ENCODE results near the gene ABI3BP.

Gene ABI3BP

GRCh38 chr3:100957261-100957986 is 35.8 kb downstream of the ABI3BP start:
- no peak for DNase-seq

GRCh38 chr3:100956276-100956675 is 36.9 kb downstream of the ABI3BP start:
- TF ChIP-seq CTCF (IDR thresholded peaks at IDR 0.05; ENCODE audit: low read length) (no peak), EZH2 (optimal IDR thresholded peaks at IDR 0.05; ENCODE audit: low read depth, low read length) (no peak), EZH2phosphoT487 (IDR thresholded peaks at IDR 0.05; ENCODE audit: low read length) (no peak)

More at GRCh38 chr3:100957261-100957986, 35.8 kb downstream of the ABI3BP start:
- no peak overlapping the region for H3K9ac ChIP-seq (ENCODE audit: low read length)
- no peak overlapping the region for H3K27ac ChIP-seq (ENCODE audit: low read length)
- H3K79me2 ChIP-seq (ENCODE audit: low read length) = no peaks in the 10 kb centered on the region
- H3K4me2 ChIP-seq (ENCODE audit: low read depth, low read length) = no peak overlapping the region
- no peaks in the 10 kb centered on the region for H3K9me2 ChIP-seq (replicated peaks; ENCODE audit: insufficient read depth, low read length)
- no peak overlapping the region for H3K4me3 ChIP-seq (ENCODE audit: low read length)
- no peaks in the 10 kb centered on the region for H3K36me3 ChIP-seq (replicated peaks; ENCODE audit: insufficient read depth, low read length)
- no peak overlapping the region for H2AFZ ChIP-seq (ENCODE audit: low read length)
- no peaks in the 10 kb centered on the region for H3K27me3 ChIP-seq (replicated peaks; ENCODE audit: insufficient read depth, low read length)
- H3K4me1 ChIP-seq (ENCODE audit: low read length) = no peaks in the 10 kb centered on the region
- no peaks in the 10 kb centered on the region for H3F3A ChIP-seq (ENCODE audit: insufficient read depth, low read length)
- TF ChIP-seq CTCF (IDR thresholded peaks at IDR 0.05; ENCODE audit: low read length) = no peak
- TF ChIP-seq EZH2phosphoT487 (IDR thresholded peaks at IDR 0.05; ENCODE audit: low read length) = no peak
- TF ChIP-seq EZH2 (optimal IDR thresholded peaks at IDR 0.05; ENCODE audit: low read depth, low read length) = no peak
- no peaks in the 10 kb centered on the region for H4K20me1 ChIP-seq (ENCODE audit: insufficient read depth, low read length)
- H3K9me3 ChIP-seq (replicated peaks; ENCODE audit: insufficient read depth, low read length) = no peaks in the 10 kb centered on the region

GRCh38 chr3:100954990-100955389 is 38.2 kb downstream of the ABI3BP start:
- Histone ChIP-seq H3K4me3 (ENCODE audit: low read length) (no peak overlapping the region), H3K36me3 (replicated peaks; ENCODE audit: insufficient read depth, low read length) (no peaks in the 10 kb centered on the region), H3K9ac (ENCODE audit: low read length) (no peak overlapping the region), H4K20me1 (ENCODE audit: insufficient read depth, low read length) (no peaks in the 10 kb centered on the region), H3K27me3 (replicated peaks; ENCODE audit: insufficient read depth, low read length) (no peaks in the 10 kb centered on the region), H3K4me1 (ENCODE audit: low read length) (no peaks in the 10 kb centered on the region), H3F3A (ENCODE audit: insufficient read depth, low read length) (no peaks in the 10 kb centered on the region), H2AFZ (ENCODE audit: low read length) (no peak overlapping the region), H3K4me2 (ENCODE audit: low read depth, low read length) (no peak overlapping the region), H3K27ac (ENCODE audit: low read length) (no peak overlapping the region), H3K79me2 (ENCODE audit: low read length) (no peaks in the 10 kb centered on the region), H3K9me3 (replicated peaks; ENCODE audit: insufficient read depth, low read length) (no peaks in the 10 kb centered on the region), H3K9me2 (replicated peaks; ENCODE audit: insufficient read depth, low read length) (no peaks in the 10 kb centered on the region)
- no peak for DNase-seq
- TF ChIP-seq CTCF (IDR thresholded peaks at IDR 0.05; ENCODE audit: low read length) (no peak), EZH2 (optimal IDR thresholded peaks at IDR 0.05; ENCODE audit: low read depth, low read length) (no peak), EZH2phosphoT487 (IDR thresholded peaks at IDR 0.05; ENCODE audit: low read length) (no peak)

More at GRCh38 chr3:100956276-100956675, 36.9 kb downstream of the ABI3BP start:
- Histone ChIP-seq H3F3A (ENCODE audit: insufficient read depth, low read length) (no peaks in the 10 kb centered on the region), H3K79me2 (ENCODE audit: low read length) (no peaks in the 10 kb centered on the region), H3K9me3 (replicated peaks; ENCODE audit: insufficient read depth, low read length) (no peaks in the 10 kb centered on the region), H3K36me3 (replicated peaks; ENCODE audit: insufficient read depth, low read length) (no peaks in the 10 kb centered on the region), H3K4me3 (ENCODE audit: low read length) (no peak overlapping the region), H4K20me1 (ENCODE audit: insufficient read depth, low read length) (no peaks in the 10 kb centered on the region), H3K9me2 (replicated peaks; ENCODE audit: insufficient read depth, low read length) (no peaks in the 10 kb centered on the region), H3K4me1 (ENCODE audit: low read length) (no peaks in the 10 kb centered on the region), H3K9ac (ENCODE audit: low read length) (no peak overlapping the region), H3K27me3 (replicated peaks; ENCODE audit: insufficient read depth, low read length) (no peaks in the 10 kb centered on the region), H2AFZ (ENCODE audit: low read length) (no peak overlapping the region), H3K27ac (ENCODE audit: low read length) (no peak overlapping the region), H3K4me2 (ENCODE audit: low read depth, low read length) (no peak overlapping the region)
- DNase-seq = no peak

All from MM.1S (cell line).